H1 (cell line): Measurements from ENCODE around the gene ZNF606. TPM values are rescaled to one million over a fixed set of nuclear protein-coding genes. Genes with fewer than 3 reads are reported as not detected.

Experiments used
- CTCF ChIA-PET: fragments of 300-600 bp; sonication (Branson Sonifier 250); formaldehyde crosslinking; loops from one replicate; lab custom pipeline; 2021; ENCODE audit not compliant: partially characterized antibody; lab: Charles Lee
- POLR2A ChIA-PET: fragments of 300-600 bp; sonication (Branson Sonifier 250); formaldehyde crosslinking; loops from one replicate; lab custom pipeline; 2021; ENCODE audit warnings: inconsistent platforms; ENCODE audit not compliant: partially characterized antibody; lab: Charles Lee
- DNase-seq, 2 experiments: peaks; one replicate each; pipeline versions ENCODE4 v3.0.0 to v3.0.0-alpha.2; 2010 to 2022; ENCODE audit warnings: low spot score in 2 of 2, low read depth in 1 of 2, mixed read lengths in 1 of 2
- FAIRE-seq: peaks from 2 replicates; lab custom pipeline; 2011; peaks lifted over from hg19 to GRCh38; lab: Jason Lieb, UNC
- H2AFZ ChIP-seq: 2 replicates; pipeline ENCODE4 v1.8.1; 2012; ENCODE audit warnings: low read length, inconsistent platforms
- H2AK5ac ChIP-seq: 2 replicates; pipeline ENCODE4 v1.6.1; 2013; ENCODE audit warnings: low read depth, low read length
- H2BK120ac ChIP-seq: replicated peaks from 2 replicates; pipeline ENCODE3; 2013; ENCODE audit warnings: low read depth, low read length, inconsistent platforms
- H2BK12ac ChIP-seq: 2 replicates; pipeline ENCODE4 v1.6.1; 2013; ENCODE audit warnings: low read depth, low read length
- H2BK15ac ChIP-seq: 2 replicates; pipeline ENCODE4 v1.6.1; 2013; ENCODE audit warnings: low read length
- H2BK20ac ChIP-seq: 2 replicates; pipeline ENCODE4 v1.6.1; 2013; ENCODE audit warnings: low read length
- H2BK5ac ChIP-seq: 2 replicates; pipeline ENCODE4 v1.6.1; 2013; ENCODE audit warnings: low read depth, low read length
- H3K14ac ChIP-seq: 2 replicates; pipeline ENCODE4 v1.6.1; 2013; ENCODE audit warnings: inconsistent platforms; ENCODE audit not compliant: insufficient read length
- H3K18ac ChIP-seq: 2 replicates; pipeline ENCODE4 v1.6.1; 2013; ENCODE audit warnings: low read length; ENCODE audit errors: extremely low read depth
- H3K23ac ChIP-seq: 2 replicates; pipeline ENCODE4 v1.6.1; 2013; ENCODE audit warnings: inconsistent platforms; ENCODE audit not compliant: insufficient read length
- H3K23me2 ChIP-seq: 2 replicates; pipeline ENCODE4 v1.6.1; 2013; ENCODE audit warnings: low read depth, low read length
- H3K27ac ChIP-seq: 2 replicates; pipeline ENCODE4 v1.6.1; 2011; ENCODE audit warnings: low read depth, low read length, inconsistent platforms
- H3K27me3 ChIP-seq, 4 experiments: replicated peaks in 1 of 4; 1 replicate in 1 of 4; 2 replicates in 3 of 4; pipeline versions ENCODE4 v1.6.1 to v1.8.1; 2011 to 2013; ENCODE audit warnings: low read length in 3 of 4, mild to moderate bottlenecking in 3 of 4, inconsistent platforms in 2 of 4, mixed read lengths in 2 of 4, moderate library complexity in 1 of 4; ENCODE audit not compliant: control insufficient read depth in 3 of 4, insufficient read depth in 3 of 4; ENCODE audit errors: extremely low read depth in 1 of 4
- H3K36me3 ChIP-seq, 4 experiments: 2 replicates each; pipeline versions ENCODE4 v1.6.1 to v1.8.1; 2011 to 2013; ENCODE audit warnings: mild to moderate bottlenecking in 4 of 4, low read length in 3 of 4, moderate library complexity in 2 of 4, control low read depth in 1 of 4, inconsistent platforms in 1 of 4; ENCODE audit not compliant: insufficient read depth in 4 of 4, control insufficient read depth in 2 of 4
- H3K4ac ChIP-seq: replicated peaks from 2 replicates; pipeline ENCODE3; 2013; ENCODE audit warnings: low read length, low read depth, mixed read lengths, inconsistent platforms; ENCODE audit not compliant: insufficient read length
- H3K4me1 ChIP-seq, 4 experiments: replicated peaks in 1 of 4; 1 replicate in 1 of 4; 2 replicates in 3 of 4; pipeline versions ENCODE4 v1.6.1 to v1.8.1; 2011 to 2013; ENCODE audit warnings: low read length in 3 of 4, inconsistent platforms in 2 of 4, mixed read lengths in 1 of 4; ENCODE audit not compliant: insufficient read depth in 4 of 4, control insufficient read depth in 3 of 4
- H3K4me2 ChIP-seq, 2 experiments: 2 replicates each; pipeline versions ENCODE4 v1.6.1 to v1.8.1; 2011 to 2013; ENCODE audit warnings: low read depth in 2 of 2, low read length in 2 of 2, control low read depth in 1 of 2, inconsistent platforms in 1 of 2, mild to moderate bottlenecking in 1 of 2; ENCODE audit not compliant: insufficient read depth in 1 of 2
- H3K4me3 ChIP-seq, 4 experiments: fragments of 200-600, 300-600 bp in 1 of 4; sonication (generic), shearing (Covaris generic), sonication (Bioruptor Twin) in 1 of 4; 2 replicates each; pipeline versions ENCODE4 v1.5.1 to v1.8.1; 2011 to 2016; ENCODE audit warnings: low read length in 4 of 4, low read depth in 3 of 4, control low read depth in 2 of 4, inconsistent platforms in 2 of 4, mild to moderate bottlenecking in 2 of 4, mixed read lengths in 1 of 4, moderate library complexity in 1 of 4; ENCODE audit not compliant: insufficient read depth in 2 of 4; ENCODE audit errors: extremely low read depth in 1 of 4
- H3K56ac ChIP-seq: replicated peaks from 2 replicates; pipeline ENCODE3; 2013; ENCODE audit warnings: low read depth, mild to moderate bottlenecking, mixed read lengths, low read length, inconsistent platforms; ENCODE audit not compliant: insufficient read length
- H3K79me1 ChIP-seq: 2 replicates; pipeline ENCODE4 v1.6.1; 2013; ENCODE audit warnings: low read depth, low read length, control low read depth
- H3K79me2 ChIP-seq, 2 experiments: 2 replicates each; pipeline versions ENCODE4 v1.6.1 to v1.8.1; 2012 to 2013; ENCODE audit warnings: low read length in 2 of 2, mild to moderate bottlenecking in 2 of 2, inconsistent platforms in 1 of 2; ENCODE audit not compliant: insufficient read depth in 2 of 2, control insufficient read depth in 1 of 2
- H3K9ac ChIP-seq, 4 experiments: replicated peaks in 1 of 4; 1 replicate in 1 of 4; 2 replicates in 3 of 4; pipeline versions ENCODE4 v1.6.1 to v1.8.1; 2011 to 2013; ENCODE audit warnings: low read depth in 3 of 4, low read length in 3 of 4, control low read depth in 2 of 4, mild to moderate bottlenecking in 2 of 4, moderate library complexity in 2 of 4, inconsistent platforms in 1 of 4; ENCODE audit errors: extremely low read depth in 1 of 4
- H3K9me3 ChIP-seq, 2 experiments: 2 replicates each; pipeline versions ENCODE4 v1.6.1 to v1.8.1; 2012 to 2013; ENCODE audit warnings: mild to moderate bottlenecking in 2 of 2, moderate library complexity in 2 of 2, control low read depth in 1 of 2, inconsistent platforms in 1 of 2, low read depth in 1 of 2, low read length in 1 of 2, mixed read lengths in 1 of 2; ENCODE audit not compliant: insufficient read depth in 2 of 2
- H4K20me1 ChIP-seq, 2 experiments: replicated peaks in 1 of 2; 2 replicates each; pipeline versions ENCODE3 to v1.8.1; 2011 to 2013; ENCODE audit warnings: inconsistent platforms in 2 of 2, low read length in 2 of 2, mild to moderate bottlenecking in 1 of 2; ENCODE audit not compliant: insufficient read depth in 2 of 2, control insufficient read depth in 1 of 2
- H4K5ac ChIP-seq: 2 replicates; pipeline ENCODE4 v1.6.1; 2013; ENCODE audit warnings: low read length, low read depth, mixed read lengths, inconsistent platforms; ENCODE audit not compliant: insufficient read length
- H4K8ac ChIP-seq: 2 replicates; pipeline ENCODE4 v1.8.0; 2013; ENCODE audit warnings: mild to moderate bottlenecking, moderate library complexity, low read length, inconsistent platforms; ENCODE audit not compliant: insufficient read depth; ENCODE audit errors: extremely low read depth
- H4K91ac ChIP-seq: replicated peaks from 2 replicates; pipeline ENCODE3; 2013; ENCODE audit warnings: low read length, mixed read lengths, inconsistent platforms; ENCODE audit not compliant: insufficient read length
- JUND ChIP-seq: IDR thresholded peaks from 2 replicates; pipeline ENCODE4 v1.6.1; 2011; ENCODE audit warnings: mild to moderate bottlenecking, improper control_type of control experiment, low read length
- KDM4A ChIP-seq: IDR thresholded peaks from one replicate; pipeline ENCODE4 v1.7.1; 2012; ENCODE audit warnings: low read depth, mild to moderate bottlenecking, moderate library complexity, low read length, inconsistent platforms; ENCODE audit not compliant: severe bottlenecking
- KDM5A ChIP-seq: fragments of 200-600 bp; IDR thresholded peaks from 2 replicates; pipeline ENCODE4 v1.7.1; 2012; ENCODE audit warnings: mild to moderate bottlenecking, low read length, inconsistent platforms, mixed read lengths
- POLR2A ChIP-seq, 2 experiments: IDR thresholded peaks; 1 replicate in 1 of 2; 2 replicates in 1 of 2; pipeline ENCODE4 v1.6.1; 2011; ENCODE audit warnings: low read depth in 2 of 2, low read length in 2 of 2, mild to moderate bottlenecking in 2 of 2; ENCODE audit errors: control extremely low read depth in 1 of 2
- RBBP5 ChIP-seq: IDR thresholded peaks from 2 replicates; pipeline ENCODE4 v1.7.1; 2012; ENCODE audit warnings: low read depth, mild to moderate bottlenecking, inconsistent platforms, low read length, moderate library complexity, borderline replicate concordance
- SP2 ChIP-seq: IDR thresholded peaks from 2 replicates; pipeline ENCODE4 v1.6.1; 2012; ENCODE audit warnings: mild to moderate bottlenecking, low read length, inconsistent platforms
- SP4 ChIP-seq: IDR thresholded peaks from 2 replicates; pipeline ENCODE4 v1.6.1; 2012; ENCODE audit warnings: low read length, inconsistent platforms
- SRF ChIP-seq: IDR thresholded peaks from 2 replicates; pipeline ENCODE4 v1.6.1; 2011; ENCODE audit warnings: mild to moderate bottlenecking, low read depth, low read length, moderate library complexity
- WGBS, 2 experiments: shearing (Covaris generic) in 1 of 2; methylation state at CpG; one replicate each; pipeline versions ENCODE4 v1.1.6 to v1.1.7; 2013 to 2015; ENCODE audit warnings: low lambda C conversion rate in 2 of 2, mixed read lengths in 2 of 2, inconsistent platforms in 1 of 2, low coverage in 1 of 2, missing lambda C conversion rate in 1 of 2; ENCODE audit not compliant: insufficient replicate concordance in 2 of 2, insufficient coverage in 1 of 2, insufficient read length in 1 of 2; ENCODE audit errors: extremely low coverage in 1 of 2, missing lambda C conversion rate in 1 of 2; 5-methylcytosine and 5-hydroxymethylcytosine counted together
- polyA plus RNA-seq, 7 experiments: library from polyadenylated mRNA; depleted of rRNA in 3 of 7; stranded (reverse) in 5 of 7; unstranded in 2 of 7; fragments of >200 nt in 5 of 7; fragments of 200-250 nt in 2 of 7; gene quantifications; 1 replicate in 5 of 7; 2 replicates in 1 of 7; 4 replicates in 1 of 7; pipeline versions ENCODE4 v1.2.1 to v1.2.3, GENCODE V29; 2011 to 2013; ENCODE audit warnings: missing spikeins in 2 of 7, mixed read lengths in 2 of 7
- total RNA-seq: library from RNA; stranded (reverse); fragmentation: NEBNext Ultra II Directional; extraction: Animal tissue kit (Norgen Biotek cat#: 25700); gene quantifications from 2 replicates; pipeline ENCODE4 v1.2.1, GENCODE V29; 2021
- TF ChIP-seq, protein P1 (sequence below): IDR thresholded peaks from 2 replicates; pipeline ENCODE4 v1.6.1; 2012; ENCODE audit warnings: low read length, inconsistent platforms
- TF ChIP-seq, protein P2 (sequence below): IDR thresholded peaks from 2 replicates; pipeline ENCODE4 v1.6.1; 2012; ENCODE audit warnings: inconsistent platforms

The ZNF606 gene
- total and polyA plus RNA-seq, 2 of the 8 experiments (the other 6 are each of a cell fraction or from before 2014, with no cell fraction given) = 5.2 to 19.3 TPM

DNA sequence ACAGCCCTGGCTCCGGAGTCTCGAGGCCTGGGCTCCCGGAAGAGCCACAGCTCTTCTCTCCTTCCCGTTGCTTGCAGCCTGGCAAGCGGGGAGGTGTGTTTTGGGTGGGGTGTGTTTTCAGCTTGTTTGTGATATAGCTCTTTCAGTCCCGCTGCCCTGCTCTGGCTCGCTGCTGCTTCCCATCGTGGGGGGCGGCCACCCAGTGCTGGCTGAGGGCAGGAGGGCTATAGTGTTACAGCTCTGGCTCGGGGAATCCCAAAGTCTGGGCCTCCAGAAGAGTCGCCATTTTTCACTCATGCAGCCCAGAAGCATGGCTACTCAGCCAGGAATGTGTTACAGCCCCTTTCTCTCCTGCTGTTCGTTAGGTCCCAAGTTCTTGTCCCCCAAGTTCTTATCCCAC lies 52.9 kb downstream of the ZNF606 start:
- POLR2A ChIA-PET = interaction anchor here (0.6 to 2.3 kb wide), 7 partner anchors 14 to 516 kb away, joined by 3 to 8 read pairs (median 5); partner anchors contain the start of genes ZNF417, ZNF418 and ZNF606
- no peak overlapping the region for H3K23ac ChIP-seq

More for the DNA sequence above, 52.9 kb downstream of the ZNF606 start:
- Histone ChIP-seq H3K14ac (no peak overlapping the region), H3K4me1 (peaks cover 0 to 9% (median 2%) of the 10 kb centered on the region in 4 experiments; a peak in 5 of 7 replicates), H3K4ac (no peak overlapping the region), H2AFZ (no peak overlapping the region), H2BK5ac (no peak overlapping the region), H4K8ac (peak overlapping the region; percentile 83; the same call in 1 of the 2 replicates), H3K27me3 (no peaks in the 10 kb centered on the region), H2BK20ac (no peak overlapping the region), H3K36me3 (no peaks in the 10 kb centered on the region), H4K91ac (no peak overlapping the region), H3K79me1 (peaks cover 19% of the 10 kb centered on the region), H4K20me1 (peaks cover 0 to 7% of the 10 kb centered on the region in 2 experiments), H3K27ac (no peak overlapping the region), H3K56ac (no peak overlapping the region), H2BK15ac (no peak overlapping the region), H3K4me2 (no peak overlapping the region), H4K5ac (no peak overlapping the region), H3K79me2 (peaks cover 18 to 27% of the 10 kb centered on the region in 2 experiments), H3K18ac (no peak overlapping the region), H3K23me2 (peaks cover 5% of the 10 kb centered on the region; the same call in 1 of the 2 replicates), H3K4me3 (no peak overlapping the region), H3K9ac (no peak overlapping the region), H2AK5ac (no peak overlapping the region), H3K9me3 (peaks cover 38 to 48% of the 10 kb centered on the region in 2 experiments), H2BK12ac (no peak overlapping the region), H2BK120ac (no peak overlapping the region)
- no peak for TF ChIP-seq KDM4A
- TF ChIP-seq, protein P1, sequence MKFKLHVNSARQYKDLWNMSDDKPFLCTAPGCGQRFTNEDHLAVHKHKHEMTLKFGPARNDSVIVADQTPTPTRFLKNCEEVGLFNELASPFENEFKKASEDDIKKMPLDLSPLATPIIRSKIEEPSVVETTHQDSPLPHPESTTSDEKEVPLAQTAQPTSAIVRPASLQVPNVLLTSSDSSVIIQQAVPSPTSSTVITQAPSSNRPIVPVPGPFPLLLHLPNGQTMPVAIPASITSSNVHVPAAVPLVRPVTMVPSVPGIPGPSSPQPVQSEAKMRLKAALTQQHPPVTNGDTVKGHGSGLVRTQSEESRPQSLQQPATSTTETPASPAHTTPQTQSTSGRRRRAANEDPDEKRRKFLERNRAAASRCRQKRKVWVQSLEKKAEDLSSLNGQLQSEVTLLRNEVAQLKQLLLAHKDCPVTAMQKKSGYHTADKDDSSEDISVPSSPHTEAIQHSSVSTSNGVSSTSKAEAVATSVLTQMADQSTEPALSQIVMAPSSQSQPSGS = no peak
- TF ChIP-seq SRF = no peak
- TF ChIP-seq SP2 = no peak
- TF ChIP-seq, protein P2, sequence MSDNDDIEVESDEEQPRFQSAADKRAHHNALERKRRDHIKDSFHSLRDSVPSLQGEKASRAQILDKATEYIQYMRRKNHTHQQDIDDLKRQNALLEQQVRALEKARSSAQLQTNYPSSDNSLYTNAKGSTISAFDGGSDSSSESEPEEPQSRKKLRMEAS = no peak
- TF ChIP-seq KDM5A = no peak
- no peak for TF ChIP-seq POLR2A (IDR thresholded peaks at IDR 0.05; ENCODE audit: control extremely low read depth in 1 of 2, low read depth in 2 of 2, low read length in 2 of 2)
- TF ChIP-seq SP4 = no peak
- no peak for TF ChIP-seq RBBP5
- TF ChIP-seq JUND = no peak
- no peak for DNase-seq
- CTCF ChIA-PET = interaction anchor here (1.0 to 1.8 kb wide), 3 partner anchors 18 to 109 kb away, joined by 3 to 4 read pairs (median 4); partner anchors contain the start of gene ZNF135
- no peak for FAIRE-seq
- WGBS, 2 experiments = 90% methylated on average over 11 of the region's 12 CpGs; no CpG with 5 or more reads in 1 of the 2 experiments
